Hepatocyte (in vitro differentiated cells): ENCODE measurements around the gene CBY1. TPM values are rescaled to one million over a fixed set of nuclear protein-coding genes. Genes with fewer than 3 reads are reported as not detected.
A peak's percentile ranks its signal among the peaks of the same experiment; 100 is the strongest.

Experiments
- DNase-seq: peaks from one replicate; pipeline ENCODE4 v3.0.0-alpha.2; 2016; ENCODE audit warnings: low spot score
- H2AFZ ChIP-seq: fragments of 200-600 bp; sonication (generic); 2 replicates; pipeline ENCODE4 v1.6.0; 2016; ENCODE audit warnings: antibody characterized with exemption, mild to moderate bottlenecking
- H3K27ac ChIP-seq: fragments of 200-600 bp; sonication (generic); 2 replicates; pipeline ENCODE4 v1.5.1; 2016; ENCODE audit warnings: mild to moderate bottlenecking
- H3K27me3 ChIP-seq: fragments of 200-600 bp; sonication (generic); 2 replicates; pipeline ENCODE4 v1.6.1; 2016
- H3K36me3 ChIP-seq: fragments of 200-600 bp; sonication (generic); replicated peaks from 2 replicates; pipeline ENCODE4 v1.5.1; 2016; ENCODE audit warnings: low read depth; ENCODE audit not compliant: insufficient read depth
- H3K4me1 ChIP-seq: fragments of 200-600 bp; sonication (generic); 2 replicates; pipeline ENCODE4 v1.5.1; 2016; ENCODE audit warnings: mild to moderate bottlenecking, moderate library complexity; ENCODE audit not compliant: insufficient read depth
- H3K4me2 ChIP-seq: fragments of 200-600 bp; sonication (generic); 2 replicates; pipeline ENCODE4 v1.6.0; 2016
- H3K4me3 ChIP-seq: fragments of 200-600 bp; sonication (generic); 2 replicates; pipeline ENCODE4 v1.5.1; 2016; ENCODE audit warnings: mild to moderate bottlenecking
- H3K79me2 ChIP-seq: fragments of 200-600 bp; sonication (generic); 2 replicates; pipeline ENCODE4 v1.6.0; 2017; ENCODE audit warnings: mild to moderate bottlenecking
- H3K9me2 ChIP-seq: fragments of 200-600 bp; sonication (generic); replicated peaks from 2 replicates; pipeline ENCODE4 v1.6.0; 2017; ENCODE audit warnings: mild to moderate bottlenecking; ENCODE audit not compliant: insufficient read depth
- H3K9me3 ChIP-seq: fragments of 200-600 bp; sonication (generic); 2 replicates; pipeline ENCODE4 v1.5.1; 2016; ENCODE audit warnings: low read depth, mild to moderate bottlenecking
- H4K20me1 ChIP-seq: fragments of 200-600 bp; sonication (generic); 2 replicates; pipeline ENCODE4 v1.6.0; 2016; ENCODE audit warnings: mild to moderate bottlenecking; ENCODE audit not compliant: insufficient read depth, poor library complexity, severe bottlenecking
- EZH2 ChIP-seq: fragments of 200-600 bp; sonication (generic); IDR thresholded peaks from 2 replicates; pipeline ENCODE4 v1.6.1; 2016; ENCODE audit warnings: antibody characterized with exemption, mild to moderate bottlenecking, borderline replicate concordance
- EZH2phosphoT487 ChIP-seq: fragments of 200-600 bp; sonication (generic); IDR thresholded peaks from one replicate; pipeline ENCODE4 v1.6.1; 2018; ENCODE audit warnings: antibody characterized with exemption, mild to moderate bottlenecking, low read depth, moderate library complexity; ENCODE audit not compliant: unreplicated experiment, severe bottlenecking
- WGBS: methylation state at CpG from one replicate; pipeline ENCODE4 v1.1.6; 2016; ENCODE audit warnings: low lambda C conversion rate; ENCODE audit errors: missing lambda C conversion rate; 5-methylcytosine and 5-hydroxymethylcytosine counted together
- polyA plus RNA-seq: library from polyadenylated mRNA; unstranded; fragments of >200 nt; fragmentation: Nextera tagmentation; extraction: Ambion mirVana; gene quantifications from 2 replicates; pipeline ENCODE4 v1.2.1, GENCODE V29; 2016
- total RNA-seq: library from RNA; depleted of rRNA; stranded (reverse); fragments of >200 nt; gene quantifications from 2 replicates; pipeline ENCODE4 v1.2.3, GENCODE V29; 2014
- TF ChIP-seq, protein P1 (sequence below): fragments of 200-600 bp; sonication (generic); IDR thresholded peaks from 2 replicates; pipeline ENCODE4 v1.5.1; 2016; ENCODE audit warnings: antibody characterized with exemption, mild to moderate bottlenecking; ENCODE audit not compliant: poor library complexity

Gene CBY1
- total and polyA plus RNA-seq, 2 experiments from 2014 or later, result 19.7 to 35.8 TPM

DNA sequence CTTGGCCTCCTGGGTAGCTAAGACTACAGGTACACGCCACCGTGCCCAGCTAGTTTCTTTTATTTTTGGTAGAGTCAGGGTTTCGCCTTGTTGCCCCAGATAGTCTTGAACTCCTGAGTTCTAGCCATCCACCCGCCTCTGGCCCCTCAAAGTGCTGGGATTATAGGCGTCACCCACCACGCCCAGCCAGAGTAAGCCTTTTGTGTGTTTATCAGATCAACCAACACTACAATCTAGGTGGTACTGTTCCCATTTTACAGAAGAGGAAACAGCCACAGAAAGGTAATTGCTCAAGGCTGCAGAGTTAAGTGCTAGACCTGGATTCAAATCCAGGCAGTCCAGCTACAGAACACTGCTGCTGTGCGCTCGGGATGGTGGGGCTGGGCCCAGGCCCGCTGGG, 28.5 kb downstream of the CBY1 start:
- TF ChIP-seq EZH2phosphoT487 (no peak), EZH2 (no peak)
- TF ChIP-seq, protein P1, sequence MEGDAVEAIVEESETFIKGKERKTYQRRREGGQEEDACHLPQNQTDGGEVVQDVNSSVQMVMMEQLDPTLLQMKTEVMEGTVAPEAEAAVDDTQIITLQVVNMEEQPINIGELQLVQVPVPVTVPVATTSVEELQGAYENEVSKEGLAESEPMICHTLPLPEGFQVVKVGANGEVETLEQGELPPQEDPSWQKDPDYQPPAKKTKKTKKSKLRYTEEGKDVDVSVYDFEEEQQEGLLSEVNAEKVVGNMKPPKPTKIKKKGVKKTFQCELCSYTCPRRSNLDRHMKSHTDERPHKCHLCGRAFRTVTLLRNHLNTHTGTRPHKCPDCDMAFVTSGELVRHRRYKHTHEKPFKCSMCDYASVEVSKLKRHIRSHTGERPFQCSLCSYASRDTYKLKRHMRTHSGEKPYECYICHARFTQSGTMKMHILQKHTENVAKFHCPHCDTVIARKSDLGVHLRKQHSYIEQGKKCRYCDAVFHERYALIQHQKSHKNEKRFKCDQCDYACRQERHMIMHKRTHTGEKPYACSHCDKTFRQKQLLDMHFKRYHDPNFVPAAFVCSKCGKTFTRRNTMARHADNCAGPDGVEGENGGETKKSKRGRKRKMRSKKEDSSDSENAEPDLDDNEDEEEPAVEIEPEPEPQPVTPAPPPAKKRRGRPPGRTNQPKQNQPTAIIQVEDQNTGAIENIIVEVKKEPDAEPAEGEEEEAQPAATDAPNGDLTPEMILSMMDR, result no peak
- no peak overlapping the region for H2AFZ ChIP-seq
- H3K4me1 ChIP-seq, result peaks cover 8% of the 10 kb centered on the region
- no peak overlapping the region for H3K4me2 ChIP-seq
- 95% methylated on average over 9 of the region's 9 CpGs for WGBS
- no peaks in the 10 kb centered on the region for H3K9me2 ChIP-seq
- H4K20me1 ChIP-seq, result peaks cover 8% of the 10 kb centered on the region
- no peaks in the 10 kb centered on the region for H3K27me3 ChIP-seq
- H3K4me3 ChIP-seq, result no peak overlapping the region
- DNase-seq, result no peak
- H3K27ac ChIP-seq, result no peak overlapping the region
- no peaks in the 10 kb centered on the region for H3K9me3 ChIP-seq
- peaks cover 41% of the 10 kb centered on the region for H3K79me2 ChIP-seq
- peaks cover 4% of the 10 kb centered on the region for H3K36me3 ChIP-seq

DNA sequence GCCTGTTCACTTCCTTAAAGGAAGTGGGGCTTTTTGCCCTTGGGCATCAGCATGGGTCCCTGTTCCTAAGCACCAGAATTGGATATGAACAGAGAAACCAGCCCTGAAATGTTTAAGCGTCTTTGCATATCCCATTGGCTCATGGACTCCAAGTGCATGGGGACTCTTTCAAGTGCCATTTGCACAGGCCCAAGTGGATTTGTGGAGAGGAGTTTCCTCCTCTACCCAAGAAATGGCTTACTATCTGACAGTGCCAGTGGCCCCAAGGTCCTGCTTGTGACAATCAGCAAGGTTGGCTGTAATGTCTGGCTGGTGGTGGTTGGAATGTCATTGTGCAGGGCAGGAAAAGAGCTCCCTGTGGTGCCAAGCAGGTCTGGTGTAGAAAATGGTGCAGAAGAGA, 29.3 kb downstream of the CBY1 start:
- no peak overlapping the region for H2AFZ ChIP-seq
- H3K4me2 ChIP-seq, result no peak overlapping the region
- H3K9me3 ChIP-seq, result no peaks in the 10 kb centered on the region
- no peak for DNase-seq
- no peaks in the 10 kb centered on the region for H3K9me2 ChIP-seq
- whole genome bisulfite sequencing, result 100% methylated on average over 1 of the region's 1 CpG
- H3K4me3 ChIP-seq, result no peak overlapping the region
- peaks cover 11% of the 10 kb centered on the region for H4K20me1 ChIP-seq
- H3K79me2 ChIP-seq, result peaks cover 50% of the 10 kb centered on the region
- H3K36me3 ChIP-seq, result peaks cover 4% of the 10 kb centered on the region
- TF ChIP-seq, protein P1, result no peak
- TF ChIP-seq EZH2 (no peak), EZH2phosphoT487 (no peak)
- peaks cover 8% of the 10 kb centered on the region for H3K4me1 ChIP-seq
- no peak overlapping the region for H3K27ac ChIP-seq
- no peaks in the 10 kb centered on the region for H3K27me3 ChIP-seq

DNA sequence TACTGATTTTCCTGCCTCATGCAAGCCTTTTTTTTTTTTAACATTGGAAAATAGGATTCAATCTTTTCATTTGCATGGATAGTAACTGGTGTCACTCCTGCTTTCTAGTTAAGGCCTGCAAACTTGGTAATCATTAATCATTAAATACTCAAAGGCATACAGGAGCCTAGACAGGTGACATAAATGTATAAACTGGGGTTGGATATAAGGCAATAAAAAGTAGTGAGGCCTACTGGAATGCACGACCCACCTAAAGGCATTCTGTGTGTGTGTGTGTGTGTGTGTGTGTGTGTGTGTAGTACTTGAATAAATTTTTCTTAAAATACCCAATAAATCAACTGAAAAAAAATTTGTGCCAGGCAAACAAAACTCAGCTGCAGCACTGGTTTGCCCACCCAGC, 33.2 kb downstream of the CBY1 start:
- no peak for DNase-seq

More for the DNA sequence above, 33.2 kb downstream of the CBY1 start:
- Histone ChIP-seq H3K27ac (peak overlapping the region; percentile 100), H2AFZ (no peak overlapping the region), H3K9me3 (no peaks in the 10 kb centered on the region), H4K20me1 (peaks cover 14% of the 10 kb centered on the region), H3K9me2 (no peaks in the 10 kb centered on the region), H3K4me3 (no peak overlapping the region), H3K36me3 (peaks cover 4% of the 10 kb centered on the region), H3K27me3 (no peaks in the 10 kb centered on the region), H3K4me1 (peaks cover 18% of the 10 kb centered on the region), H3K4me2 (no peak overlapping the region), H3K79me2 (peaks cover 71% of the 10 kb centered on the region)
- 53% methylated on average over 1 of the region's 1 CpG for WGBS
- TF ChIP-seq EZH2 (no peak), EZH2phosphoT487 (no peak)
- TF ChIP-seq, protein P1, result no peak
